ENCODE measurements around the gene SEMA3D. TPM values are rescaled to one million over a fixed set of nuclear protein-coding genes. Genes with fewer than 3 reads are reported as not detected.

Gene SEMA3D
- total RNA-seq, 1 donor from 2014 or later = 15.9 TPM

- ATAC-seq (no peak), DNase-seq (ENCODE audit: low spot score) (no peak)
- intact Hi-C loops (cut with DNase I) = no loop called here
These were observed 216.2 kb downstream of the SEMA3D start for GRCh38 chr7:84970670-84971069.

- ATAC-seq = no peak
- intact Hi-C loops (cut with DNase I) = no loop called here
These were observed 233.6 kb downstream of the SEMA3D start for GRCh38 chr7:84953234-84953633.

GRCh38 chr7:84950836-84951235 is 236.0 kb downstream of the SEMA3D start:
- intact Hi-C loops (cut with DNase I) = no loop called here
- DNase-seq (ENCODE audit: low spot score) (no peak), ATAC-seq (no peak)

More at GRCh38 chr7:84953234-84953633, 233.6 kb downstream of the SEMA3D start:
- no peak for DNase-seq (ENCODE audit: low spot score)

GRCh38 chr7:84949501-84949900 is 237.4 kb downstream of the SEMA3D start:
- ATAC-seq (no peak), DNase-seq (ENCODE audit: low spot score) (no peak)
- intact Hi-C loops (cut with DNase I) = no loop called here

- ATAC-seq (no peak), DNase-seq (ENCODE audit: low spot score) (no peak)
- intact Hi-C loops (cut with DNase I) = no loop called here
These were observed 237.8 kb downstream of the SEMA3D start for GRCh38 chr7:84949067-84949466.

- DNase-seq (ENCODE audit: low spot score) (no peak), ATAC-seq (no peak)
- intact Hi-C loops (cut with DNase I) = no loop called here
These were observed 238.2 kb downstream of the SEMA3D start for GRCh38 chr7:84948634-84949033.

GRCh38 chr7:84946549-84946948 is 240.3 kb downstream of the SEMA3D start:
- intact Hi-C loops (cut with DNase I) = no loop called here
- no peak for DNase-seq (ENCODE audit: low spot score)
- no peak for ATAC-seq

Data from sciatic nerve (tissue), 2 donors.